IMR-90 (cell line): ENCODE data around the gene HSPA12A. TPM values are rescaled to one million over a fixed set of nuclear protein-coding genes. Genes with fewer than 3 reads are reported as not detected.

Source experiments
- ATAC-seq: fragments of 200-7000 bp; cut with Tn5 transposase; 2 replicates; pipeline ENCODE4 v1.9.1; 2020; ENCODE audit warnings: low read depth, mild to moderate bottlenecking, moderate library complexity
- BruUV-seq: library from RNA; stranded (reverse); fragments of 400-500 nt; replicated peaks from 2 replicates; lab custom pipeline; 2021; lab: Mats Ljungman, UMichigan
- CTCF ChIA-PET: fragments of 300-600 bp; formaldehyde crosslinking; extraction: SDS; loops from one replicate; lab custom pipeline; 2021; ENCODE audit warnings: antibody characterized with exemption; lab: Yijun Ruan, JAX
- POLR2A ChIA-PET: fragments of 300-600 bp; sonication (Branson Sonifier 250); formaldehyde crosslinking; loops from one replicate; lab custom pipeline; 2022; ENCODE audit warnings: antibody characterized with exemption; ENCODE audit not compliant: unreplicated experiment; lab: Charles Lee
- DNase-seq: peaks from one replicate; pipeline ENCODE4 v3.0.0; 2013
- H2AFZ ChIP-seq: replicated peaks from 2 replicates; pipeline ENCODE3; 2013; ENCODE audit warnings: low read length, mild to moderate bottlenecking; ENCODE audit not compliant: poor library complexity
- H2AK5ac ChIP-seq: 2 replicates; pipeline ENCODE4 v1.6.1; 2013; ENCODE audit warnings: low read depth, low read length, inconsistent platforms
- H2AK9ac ChIP-seq: replicated peaks from 2 replicates; pipeline ENCODE3; 2013; ENCODE audit warnings: mild to moderate bottlenecking, low read depth, low read length, moderate library complexity; ENCODE audit not compliant: poor library complexity
- H2BK120ac ChIP-seq: 2 replicates; pipeline ENCODE4 v1.6.1; 2013; ENCODE audit warnings: low read depth, low read length, inconsistent platforms
- H2BK15ac ChIP-seq: 3 replicates; pipeline ENCODE4 v1.6.1; 2013; ENCODE audit warnings: low read depth, low read length, inconsistent platforms
- H2BK20ac ChIP-seq: 2 replicates; pipeline ENCODE4 v1.6.1; 2013; ENCODE audit warnings: low read depth, mild to moderate bottlenecking, inconsistent platforms, low read length, moderate library complexity
- H2BK5ac ChIP-seq: 2 replicates; pipeline ENCODE4 v1.6.1; 2013; ENCODE audit warnings: mild to moderate bottlenecking, low read depth, low read length, inconsistent platforms; ENCODE audit not compliant: poor library complexity, severe bottlenecking
- H3K14ac ChIP-seq: replicated peaks from 2 replicates; pipeline ENCODE4 v1.6.1; 2013; ENCODE audit warnings: low read depth, low read length, inconsistent platforms
- H3K18ac ChIP-seq: 2 replicates; pipeline ENCODE4 v1.6.1; 2013; ENCODE audit warnings: low read depth, low read length, control low read depth
- H3K23ac ChIP-seq: 2 replicates; pipeline ENCODE4 v1.6.1; 2013; ENCODE audit warnings: low read depth, low read length, inconsistent platforms
- H3K27ac ChIP-seq: 2 replicates; pipeline ENCODE4 v1.5.1; 2013; ENCODE audit warnings: mild to moderate bottlenecking, control low read depth, low read length; ENCODE audit not compliant: insufficient read depth
- H3K27me3 ChIP-seq: 2 replicates; pipeline ENCODE4 v1.6.1; 2013; ENCODE audit warnings: low read length; ENCODE audit not compliant: control insufficient read depth, insufficient read depth
- H3K36me3 ChIP-seq: 2 replicates; pipeline ENCODE4 v1.6.1; 2013; ENCODE audit warnings: low read length, mixed read lengths; ENCODE audit not compliant: control insufficient read depth, insufficient read depth
- H3K4ac ChIP-seq: 2 replicates; pipeline ENCODE4 v1.6.1; 2013; ENCODE audit warnings: low read depth, low read length, inconsistent platforms
- H3K4me1 ChIP-seq: 2 replicates; pipeline ENCODE4 v1.6.1; 2013; ENCODE audit warnings: low read length, mixed read lengths; ENCODE audit not compliant: control insufficient read depth, insufficient read depth
- H3K4me2 ChIP-seq: 2 replicates; pipeline ENCODE4 v1.6.1; 2013; ENCODE audit warnings: low read depth, mild to moderate bottlenecking, control low read depth, low read length, moderate library complexity
- H3K4me3 ChIP-seq: 2 replicates; pipeline ENCODE4 v1.5.1; 2013; ENCODE audit warnings: low read depth, mild to moderate bottlenecking, control low read depth, low read length, moderate library complexity; ENCODE audit not compliant: insufficient read depth
- H3K56ac ChIP-seq: 2 replicates; pipeline ENCODE4 v1.6.1; 2013; ENCODE audit warnings: low read length, inconsistent platforms; ENCODE audit not compliant: insufficient read depth; ENCODE audit errors: extremely low read depth
- H3K79me1 ChIP-seq, 2 experiments: 2 replicates each; pipeline ENCODE4 v1.6.1; 2013; ENCODE audit warnings: low read length in 2 of 2, inconsistent platforms in 1 of 2, low read depth in 1 of 2
- H3K9ac ChIP-seq: 2 replicates; pipeline ENCODE4 v1.6.1; 2013; ENCODE audit warnings: low read depth, low read length, control low read depth
- H3K9me1 ChIP-seq: 2 replicates; pipeline ENCODE4 v1.6.1; 2013; ENCODE audit warnings: low read length, inconsistent platforms; ENCODE audit not compliant: insufficient read depth
- H3K9me3 ChIP-seq: 2 replicates; pipeline ENCODE4 v1.6.1; 2013; ENCODE audit warnings: low read length; ENCODE audit not compliant: control insufficient read depth, insufficient read depth
- H4K20me1 ChIP-seq: 2 replicates; pipeline ENCODE4 v1.6.1; 2013; ENCODE audit warnings: low read length, inconsistent platforms; ENCODE audit not compliant: insufficient read depth
- H4K5ac ChIP-seq: 2 replicates; pipeline ENCODE4 v1.6.1; 2013; ENCODE audit warnings: mild to moderate bottlenecking, low read depth, low read length, control low read depth
- H4K8ac ChIP-seq, 2 experiments: 2 replicates each; pipeline ENCODE4 v1.6.1; 2013; ENCODE audit warnings: low read depth in 2 of 2, low read length in 2 of 2, control low read depth in 1 of 2, inconsistent platforms in 1 of 2
- H4K91ac ChIP-seq: 2 replicates; pipeline ENCODE4 v1.6.1; 2013; ENCODE audit warnings: low read depth, low read length, inconsistent platforms; ENCODE audit not compliant: insufficient read depth
- FOS ChIP-seq: fragments of 150-350 bp; IDR thresholded peaks from 2 replicates; pipeline ENCODE4 v1.6.1; 2016; ENCODE audit warnings: low read depth, low read length
- WGBS, 2 experiments: methylation state at CpG; one replicate each; pipeline versions ENCODE4 v1.1.5 to v1.1.7; 2013; ENCODE audit warnings: missing lambda C conversion rate in 2 of 2; ENCODE audit not compliant: insufficient read length in 1 of 2; ENCODE audit errors: extremely low coverage in 2 of 2; 5-methylcytosine and 5-hydroxymethylcytosine counted together
- dilution Hi-C: fragments of 300-500 bp; cut with HindIII; formaldehyde crosslinking; loops from one replicate; pipeline ENCODE4 v1.14.3; 2018; ENCODE audit warnings: low sequenced_read_pairs; ENCODE audit not compliant: unreplicated experiment
- in situ Hi-C: fragments of 300-500 bp; cut with MboI; formaldehyde crosslinking; loops from 3 replicates; pipeline ENCODE4 v1.14.3; 2019; ENCODE audit warnings: low sequenced_read_pairs, inconsistent platforms, mixed read lengths
- intact Hi-C: fragments of 100-400 bp; cut with micrococcal nuclease; formaldehyde crosslinking; loops from 2 replicates; pipeline ENCODE4 v1.10.0; 2022
- polyA plus RNA-seq, 3 experiments: library from polyadenylated mRNA; depleted of rRNA; stranded (reverse); fragments of >200 nt; gene quantifications; 2 replicates each; pipeline ENCODE4 v1.2.3, GENCODE V29; 2012; ENCODE audit warnings: low replicate concordance in 1 of 3
- total RNA-seq: library from RNA; depleted of rRNA; stranded (reverse); fragments of >200 nt; gene quantifications from 2 replicates; pipeline ENCODE4 v1.2.3, GENCODE V29; 2012

Gene HSPA12A
- total and polyA plus RNA-seq, 2 of the 4 experiments (the other 2 are of a cell fraction) = 16.1 to 16.7 TPM

DNA sequence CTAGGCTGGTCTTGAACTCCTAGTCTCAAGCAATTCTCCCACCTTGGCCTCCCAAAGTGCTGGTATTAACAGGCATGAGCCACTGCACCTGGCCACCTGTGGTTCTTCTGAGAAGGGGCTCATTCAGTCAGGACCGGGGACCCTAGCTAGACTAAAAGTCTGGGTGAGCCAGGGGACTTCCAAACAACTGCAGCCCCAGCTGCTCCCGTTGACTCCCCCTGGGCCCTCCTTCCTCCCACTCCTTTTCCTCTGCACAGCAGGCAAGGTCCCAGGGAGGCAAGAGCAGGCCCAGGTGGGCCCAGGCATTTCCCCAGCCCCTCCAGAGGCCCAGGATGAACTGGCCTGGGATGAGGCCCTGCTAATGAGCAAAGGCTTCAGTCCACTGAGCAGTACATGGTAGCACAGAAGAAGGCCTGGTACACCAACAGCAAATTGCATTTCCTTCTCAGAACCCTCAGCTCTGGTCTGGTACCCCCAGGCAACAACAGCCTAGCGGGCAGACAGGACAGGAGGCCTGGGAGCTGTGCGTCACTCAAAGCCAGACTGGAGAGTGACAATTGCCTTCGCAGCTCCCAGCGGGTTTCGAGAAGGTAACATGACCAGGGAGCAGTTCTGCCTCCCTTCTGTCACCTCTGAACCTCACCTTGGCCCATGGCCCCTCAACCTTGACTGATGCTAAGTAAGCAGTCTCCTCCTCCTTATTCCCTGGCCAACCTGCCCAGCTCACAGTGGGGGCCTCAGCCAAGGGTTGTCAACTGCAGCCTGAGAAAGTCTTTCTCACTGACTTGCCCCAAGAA, 30.7 kb upstream of the HSPA12A start:
- H2BK120ac ChIP-seq = no peak overlapping the region
- WGBS, 2 experiments = 97% methylated on average over 5 of the region's 7 CpGs; no CpG with 5 or more reads in 1 of the 2 experiments
- no peak overlapping the region for H3K14ac ChIP-seq
- no peak overlapping the region for H2BK15ac ChIP-seq
- no peak overlapping the region for H2BK20ac ChIP-seq
- H3K4me1 ChIP-seq = peaks cover 14% of the 10 kb centered on the region
- no peak overlapping the region for H4K91ac ChIP-seq
- no peak overlapping the region for H3K18ac ChIP-seq
- intact Hi-C loops = no loop called here
- CTCF ChIA-PET = interaction anchor here (0.8 kb wide), 1 partner anchor 15 kb away, joined by 3 read pairs; no protein-coding TSS in a partner anchor
- no peak overlapping the region for H2AK5ac ChIP-seq
- no peaks in the 10 kb centered on the region for H3K27me3 ChIP-seq
- H3K9me3 ChIP-seq = no peaks in the 10 kb centered on the region
- DNase-seq = no peak
- POLR2A ChIA-PET = interaction anchor here (0.6 kb wide), 1 partner anchor 30 kb away, joined by 3 read pairs; no protein-coding TSS in a partner anchor
- no peak overlapping the region for H4K8ac ChIP-seq
- H3K56ac ChIP-seq = no peak overlapping the region
- no peak overlapping the region for H3K9ac ChIP-seq
- no peak overlapping the region for H2AK9ac ChIP-seq
- BruUV-seq = no TSS peak
- H3K36me3 ChIP-seq = no peaks in the 10 kb centered on the region
- no peak overlapping the region for H3K4me3 ChIP-seq
- no peak overlapping the region for H2BK5ac ChIP-seq
- no peak overlapping the region for H4K5ac ChIP-seq
- no peak overlapping the region; the same call in 1 of the 2 replicates for H3K4ac ChIP-seq
- no peaks in the 10 kb centered on the region for H3K79me1 ChIP-seq
- H2AFZ ChIP-seq = no peak overlapping the region
- TF ChIP-seq FOS = no peak
- H3K23ac ChIP-seq = no peak overlapping the region
- H3K9me1 ChIP-seq = peaks cover 15% of the 10 kb centered on the region; the same call in 1 of the 2 replicates
- no peak for ATAC-seq
- H4K20me1 ChIP-seq = no peaks in the 10 kb centered on the region
- in situ Hi-C loops = no loop called here
- no peak overlapping the region for H3K27ac ChIP-seq
- no peak overlapping the region for H3K4me2 ChIP-seq
- dilution Hi-C loops = no loop called here
